IMR-90 (cell line): ENCODE data around the gene UBA52. TPM values are rescaled to one million over a fixed set of nuclear protein-coding genes. Genes with fewer than 3 reads are reported as not detected.

Source experiments
- ATAC-seq: fragments of 200-7000 bp; cut with Tn5 transposase; 2 replicates; pipeline ENCODE4 v1.9.1; 2020; ENCODE audit warnings: low read depth, mild to moderate bottlenecking, moderate library complexity
- BruUV-seq: library from RNA; stranded (reverse); fragments of 400-500 nt; replicated peaks from 2 replicates; lab custom pipeline; 2021; lab: Mats Ljungman, UMichigan
- CTCF ChIA-PET: fragments of 300-600 bp; formaldehyde crosslinking; extraction: SDS; loops from one replicate; lab custom pipeline; 2021; ENCODE audit warnings: antibody characterized with exemption; lab: Yijun Ruan, JAX
- POLR2A ChIA-PET: fragments of 300-600 bp; sonication (Branson Sonifier 250); formaldehyde crosslinking; loops from one replicate; lab custom pipeline; 2022; ENCODE audit warnings: antibody characterized with exemption; ENCODE audit not compliant: unreplicated experiment; lab: Charles Lee
- DNase-seq: peaks from one replicate; pipeline ENCODE4 v3.0.0; 2013
- H2AFZ ChIP-seq: replicated peaks from 2 replicates; pipeline ENCODE3; 2013; ENCODE audit warnings: low read length, mild to moderate bottlenecking; ENCODE audit not compliant: poor library complexity
- H2AK5ac ChIP-seq: 2 replicates; pipeline ENCODE4 v1.6.1; 2013; ENCODE audit warnings: low read depth, low read length, inconsistent platforms
- H2AK9ac ChIP-seq: replicated peaks from 2 replicates; pipeline ENCODE3; 2013; ENCODE audit warnings: mild to moderate bottlenecking, low read depth, low read length, moderate library complexity; ENCODE audit not compliant: poor library complexity
- H2BK120ac ChIP-seq: 2 replicates; pipeline ENCODE4 v1.6.1; 2013; ENCODE audit warnings: low read depth, low read length, inconsistent platforms
- H2BK15ac ChIP-seq: 3 replicates; pipeline ENCODE4 v1.6.1; 2013; ENCODE audit warnings: low read depth, low read length, inconsistent platforms
- H2BK20ac ChIP-seq: 2 replicates; pipeline ENCODE4 v1.6.1; 2013; ENCODE audit warnings: low read depth, mild to moderate bottlenecking, inconsistent platforms, low read length, moderate library complexity
- H2BK5ac ChIP-seq: 2 replicates; pipeline ENCODE4 v1.6.1; 2013; ENCODE audit warnings: mild to moderate bottlenecking, low read depth, low read length, inconsistent platforms; ENCODE audit not compliant: poor library complexity, severe bottlenecking
- H3K14ac ChIP-seq: replicated peaks from 2 replicates; pipeline ENCODE4 v1.6.1; 2013; ENCODE audit warnings: low read depth, low read length, inconsistent platforms
- H3K18ac ChIP-seq: 2 replicates; pipeline ENCODE4 v1.6.1; 2013; ENCODE audit warnings: low read depth, low read length, control low read depth
- H3K23ac ChIP-seq: 2 replicates; pipeline ENCODE4 v1.6.1; 2013; ENCODE audit warnings: low read depth, low read length, inconsistent platforms
- H3K27ac ChIP-seq: 2 replicates; pipeline ENCODE4 v1.5.1; 2013; ENCODE audit warnings: mild to moderate bottlenecking, control low read depth, low read length; ENCODE audit not compliant: insufficient read depth
- H3K27me3 ChIP-seq: 2 replicates; pipeline ENCODE4 v1.6.1; 2013; ENCODE audit warnings: low read length; ENCODE audit not compliant: control insufficient read depth, insufficient read depth
- H3K36me3 ChIP-seq: 2 replicates; pipeline ENCODE4 v1.6.1; 2013; ENCODE audit warnings: low read length, mixed read lengths; ENCODE audit not compliant: control insufficient read depth, insufficient read depth
- H3K4ac ChIP-seq: 2 replicates; pipeline ENCODE4 v1.6.1; 2013; ENCODE audit warnings: low read depth, low read length, inconsistent platforms
- H3K4me1 ChIP-seq: 2 replicates; pipeline ENCODE4 v1.6.1; 2013; ENCODE audit warnings: low read length, mixed read lengths; ENCODE audit not compliant: control insufficient read depth, insufficient read depth
- H3K4me2 ChIP-seq: 2 replicates; pipeline ENCODE4 v1.6.1; 2013; ENCODE audit warnings: low read depth, mild to moderate bottlenecking, control low read depth, low read length, moderate library complexity
- H3K4me3 ChIP-seq: 2 replicates; pipeline ENCODE4 v1.5.1; 2013; ENCODE audit warnings: low read depth, mild to moderate bottlenecking, control low read depth, low read length, moderate library complexity; ENCODE audit not compliant: insufficient read depth
- H3K56ac ChIP-seq: 2 replicates; pipeline ENCODE4 v1.6.1; 2013; ENCODE audit warnings: low read length, inconsistent platforms; ENCODE audit not compliant: insufficient read depth; ENCODE audit errors: extremely low read depth
- H3K79me1 ChIP-seq, 2 experiments: 2 replicates each; pipeline ENCODE4 v1.6.1; 2013; ENCODE audit warnings: low read length in 2 of 2, inconsistent platforms in 1 of 2, low read depth in 1 of 2
- H3K9ac ChIP-seq: 2 replicates; pipeline ENCODE4 v1.6.1; 2013; ENCODE audit warnings: low read depth, low read length, control low read depth
- H3K9me1 ChIP-seq: 2 replicates; pipeline ENCODE4 v1.6.1; 2013; ENCODE audit warnings: low read length, inconsistent platforms; ENCODE audit not compliant: insufficient read depth
- H3K9me3 ChIP-seq: 2 replicates; pipeline ENCODE4 v1.6.1; 2013; ENCODE audit warnings: low read length; ENCODE audit not compliant: control insufficient read depth, insufficient read depth
- H4K20me1 ChIP-seq: 2 replicates; pipeline ENCODE4 v1.6.1; 2013; ENCODE audit warnings: low read length, inconsistent platforms; ENCODE audit not compliant: insufficient read depth
- H4K5ac ChIP-seq: 2 replicates; pipeline ENCODE4 v1.6.1; 2013; ENCODE audit warnings: mild to moderate bottlenecking, low read depth, low read length, control low read depth
- H4K8ac ChIP-seq, 2 experiments: 2 replicates each; pipeline ENCODE4 v1.6.1; 2013; ENCODE audit warnings: low read depth in 2 of 2, low read length in 2 of 2, control low read depth in 1 of 2, inconsistent platforms in 1 of 2
- H4K91ac ChIP-seq: 2 replicates; pipeline ENCODE4 v1.6.1; 2013; ENCODE audit warnings: low read depth, low read length, inconsistent platforms; ENCODE audit not compliant: insufficient read depth
- NFE2L2 ChIP-seq: fragments of 150-350 bp; IDR thresholded peaks from 2 replicates; pipeline ENCODE4 v1.6.1; 2016; ENCODE audit warnings: low read depth, mild to moderate bottlenecking, low read length
- POLR2A ChIP-seq: IDR thresholded peaks from 2 replicates; pipeline ENCODE4 v1.6.1; 2012; ENCODE audit warnings: mild to moderate bottlenecking, low read depth, low read length
- WGBS, 2 experiments: methylation state at CpG; one replicate each; pipeline versions ENCODE4 v1.1.5 to v1.1.7; 2013; ENCODE audit warnings: missing lambda C conversion rate in 2 of 2; ENCODE audit not compliant: insufficient read length in 1 of 2; ENCODE audit errors: extremely low coverage in 2 of 2; 5-methylcytosine and 5-hydroxymethylcytosine counted together
- dilution Hi-C: fragments of 300-500 bp; cut with HindIII; formaldehyde crosslinking; loops from one replicate; pipeline ENCODE4 v1.14.3; 2018; ENCODE audit warnings: low sequenced_read_pairs; ENCODE audit not compliant: unreplicated experiment
- in situ Hi-C: fragments of 300-500 bp; cut with MboI; formaldehyde crosslinking; loops from 3 replicates; pipeline ENCODE4 v1.14.3; 2019; ENCODE audit warnings: low sequenced_read_pairs, inconsistent platforms, mixed read lengths
- intact Hi-C: fragments of 100-400 bp; cut with micrococcal nuclease; formaldehyde crosslinking; loops from 2 replicates; pipeline ENCODE4 v1.10.0; 2022
- polyA plus RNA-seq, 3 experiments: library from polyadenylated mRNA; depleted of rRNA; stranded (reverse); fragments of >200 nt; gene quantifications; 2 replicates each; pipeline ENCODE4 v1.2.3, GENCODE V29; 2012; ENCODE audit warnings: low replicate concordance in 1 of 3
- total RNA-seq: library from RNA; depleted of rRNA; stranded (reverse); fragments of >200 nt; gene quantifications from 2 replicates; pipeline ENCODE4 v1.2.3, GENCODE V29; 2012

UBA52 gene
- total and polyA plus RNA-seq, 2 of the 4 experiments (the other 2 are of a cell fraction), result 1,030 to 3,008 TPM

GRCh38 chr19:18596752-18597157 lies 25.1 kb downstream of the UBA52 start:
- no peak overlapping the region for H3K4me3 ChIP-seq
- no peak overlapping the region for H3K14ac ChIP-seq
- peaks cover 4% of the 10 kb centered on the region for H4K20me1 ChIP-seq
- no peaks in the 10 kb centered on the region for H3K79me1 ChIP-seq
- no peak overlapping the region for H3K4me2 ChIP-seq
- H3K23ac ChIP-seq, result no peak overlapping the region
- H4K91ac ChIP-seq, result no peak overlapping the region
- H2BK20ac ChIP-seq, result no peak overlapping the region
- no peak overlapping the region for H3K4ac ChIP-seq
- H2BK120ac ChIP-seq, result no peak overlapping the region
- H2AK9ac ChIP-seq, result peak overlapping the region; percentile 42
- H2BK15ac ChIP-seq, result no peak overlapping the region
- dilution Hi-C loops, result no loop called here
- no peaks in the 10 kb centered on the region for H3K36me3 ChIP-seq
- no peak for DNase-seq
- H3K27me3 ChIP-seq, result no peaks in the 10 kb centered on the region; the same call in 1 of the 2 replicates
- no peak overlapping the region for H3K18ac ChIP-seq
- no peaks in the 10 kb centered on the region for H3K9me3 ChIP-seq
- ChIA-PET CTCF (no interaction called here), POLR2A (no interaction called here)
- no peak overlapping the region for H3K9ac ChIP-seq
- H3K9me1 ChIP-seq, result no peaks in the 10 kb centered on the region
- intact Hi-C loops, result no loop called here
- H3K4me1 ChIP-seq, result 0 out of 2 replicates have a peak, but pooled peaks cover 2% of the 10 kb centered on the region
- TF ChIP-seq POLR2A (no peak), NFE2L2 (no peak)
- H2BK5ac ChIP-seq, result no peak overlapping the region
- BruUV-seq, result no TSS peak
- in situ Hi-C loops, result no loop called here
- no CpG with 5 or more reads among the region's 21 CpGs for WGBS, 2 experiments
- no peak overlapping the region for H2AFZ ChIP-seq
- no peak for ATAC-seq
- H3K56ac ChIP-seq, result no peak overlapping the region
- H4K8ac ChIP-seq, result no peak overlapping the region
- H4K5ac ChIP-seq, result no peak overlapping the region
- no peak overlapping the region for H3K27ac ChIP-seq
- no peak overlapping the region for H2AK5ac ChIP-seq
